Stimulated activated CD8-positive, alpha-beta memory T cell treated with anti-CD3 and anti-CD28 coated beads, Interleukin-4, amount 100 ng/mL, for 24 hours (primary cell): ENCODE data around the gene TNK2.
"Not testable (repeated sequence)": the region's sequence is repeated elsewhere in the genome, so short reads cannot be mapped to it uniquely, and the experiment has no call there.

Source experiments
- DNase-seq: peaks from one replicate; pipeline ENCODE4 v3.0.0-alpha.2; 2020; ENCODE audit warnings: low read depth

Gene TNK2

GRCh38 chr3:195916991-195917390, 8.6 kb upstream of the TNK2 start:
- DNase-seq, result no peak

GRCh38 chr3:195916291-195916690, 7.9 kb upstream of the TNK2 start:
- DNase-seq, result no peak

- peak; percentile 90 for DNase-seq
Observed at GRCh38 chr3:195914648-195915473, 6.5 kb upstream of the TNK2 start.

GRCh38 chr3:195914146-195914545, 5.8 kb upstream of the TNK2 start:
- not testable (repeated sequence) for DNase-seq

- no peak for DNase-seq
Observed at GRCh38 chr3:195913382-195913781, 5.0 kb upstream of the TNK2 start.

- DNase-seq, result no peak
Observed at GRCh38 chr3:195911946-195912270, 3.6 kb upstream of the TNK2 start.

GRCh38 chr3:195911041-195911945, 2.9 kb upstream of the TNK2 start:
- DNase-seq, result no peak

GRCh38 chr3:195910499-195910845, 2.1 kb upstream of the TNK2 start:
- no peak for DNase-seq

GRCh38 chr3:195909644-195910498, 1.5 kb upstream of the TNK2 start:
- peak; percentile 85 for DNase-seq

GRCh38 chr3:195908694-195909581, 587 bp upstream of the TNK2 start:
- DNase-seq, result no peak

- no peak for DNase-seq
Observed at GRCh38 chr3:195907684-195907933, 742 bp downstream of the TNK2 start.

GRCh38 chr3:195906865-195907683, 1.3 kb downstream of the TNK2 start:
- DNase-seq, result peak; percentile 59

- no peak for DNase-seq
Observed at GRCh38 chr3:195905970-195906864, 2.1 kb downstream of the TNK2 start.

- no peak for DNase-seq
Observed at GRCh38 chr3:195904368-195904767, 4.0 kb downstream of the TNK2 start.

- no peak for DNase-seq
Observed at GRCh38 chr3:195903950-195904290, 4.4 kb downstream of the TNK2 start.

GRCh38 chr3:195902634-195903033, 5.7 kb downstream of the TNK2 start:
- DNase-seq, result not testable (repeated sequence)

- not testable (repeated sequence) for DNase-seq
Observed at GRCh38 chr3:195901836-195902585, 6.3 kb downstream of the TNK2 start.

- DNase-seq, result no peak
Observed at GRCh38 chr3:195900436-195901355, 7.7 kb downstream of the TNK2 start.
